Psoas muscle (tissue), 8 donors: ENCODE results near the gene LRRC46. TPM values are rescaled to one million over a fixed set of nuclear protein-coding genes. Genes with fewer than 3 reads are reported as not detected.

ENCODE experiments used
- ATAC-seq, 4 donors: fragments of 200-7000 bp; cut with Tn5 transposase; one replicate each; pipeline ENCODE4 v1.9.1; 2020; ENCODE audit warnings: moderate library complexity in 3 of 4, mild to moderate bottlenecking in 2 of 4
- DNase-seq, 2 donors: peaks; one replicate each; pipeline ENCODE4 v3.0.0-alpha.2; 2020
- H3K27ac ChIP-seq: fragments of 200-600 bp; one replicate; pipeline ENCODE4 v1.8.0; 2022
- H3K27me3 ChIP-seq, 3 donors: fragments of 200-600 bp in 1 of 3; one replicate each; pipeline versions ENCODE4 v1.6.1 to v1.8.0; 2013 to 2022; ENCODE audit warnings: low read length in 2 of 3, mild to moderate bottlenecking in 2 of 3, moderate library complexity in 1 of 3; ENCODE audit not compliant: insufficient read depth in 3 of 3
- H3K36me3 ChIP-seq, 2 donors: fragments of 200-600 bp in 1 of 2; one replicate each; pipeline versions ENCODE4 v1.6.1 to v1.8.0; 2013 to 2022; ENCODE audit warnings: low read depth in 1 of 2, mild to moderate bottlenecking in 1 of 2, moderate library complexity in 1 of 2; ENCODE audit not compliant: insufficient read depth in 1 of 2
- H3K4me1 ChIP-seq: fragments of 200-600 bp; one replicate; pipeline ENCODE4 v1.8.0; 2022
- H3K4me3 ChIP-seq: fragments of 200-600 bp; one replicate; pipeline ENCODE4 v1.8.0; 2022; ENCODE audit warnings: mild to moderate bottlenecking
- H3K9me3 ChIP-seq: fragments of 200-600 bp; one replicate; pipeline ENCODE4 v1.8.0; 2022
- WGBS, 3 donors: extraction: QIAGEN DNeasy Blood & Tissue Kit; methylation state at CpG; one replicate each; pipeline versions ENCODE4 v1.1.6 to v1.1.7; 2013; 5-methylcytosine and 5-hydroxymethylcytosine counted together
- intact Hi-C, 2 donors: fragments of 100-400 bp; cut with DNase I; formaldehyde crosslinking; loops; one replicate each; pipeline versions ENCODE4 v1.11.0 to v1.14.2; 2022
- polyA plus RNA-seq, 3 donors: library from polyadenylated mRNA; stranded (reverse); fragments of 200-250 nt; gene quantifications; one replicate each; pipeline ENCODE4 v1.2.3, GENCODE V29; 2013
- total RNA-seq, 4 donors: library from RNA; stranded (reverse); fragmentation: NEBNext Ultra II Directional in 2 of 4; extraction: Animal tissue kit (Norgen Biotek cat#: 25700) in 2 of 4; gene quantifications; one replicate each; pipeline versions ENCODE4 v1.2.1 to v1.2.4, GENCODE V29; 2021 to 2023
- TF ChIP-seq, protein P1 (sequence below): fragments of 200-600 bp; IDR thresholded peaks from one replicate; pipeline ENCODE4 v1.8.0; 2022; ENCODE audit warnings: antibody characterized with exemption
- donor health status: healthy with polysubstance abuse.
- donor health status: DM: no; HTN: no; CAD: no; lungs with moderate emphysema.
- donor health status: Bipolar disorder and iron deficiency.
- donor health status: healthy.
- donor health status: DM: yes; HTN: yes; CAD: no.
- donor health status: DM: no; HTN: no; CAD: no.
- donor health status: DM: no; HTN: no; CAD: no.
- donor health status: DM: yes; HTN: yes; CAD: no.

Gene LRRC46
- total and polyA plus RNA-seq, 7 donors: 0.08 to 0.54 (median 0.22) TPM; not detected in 2

DNA sequence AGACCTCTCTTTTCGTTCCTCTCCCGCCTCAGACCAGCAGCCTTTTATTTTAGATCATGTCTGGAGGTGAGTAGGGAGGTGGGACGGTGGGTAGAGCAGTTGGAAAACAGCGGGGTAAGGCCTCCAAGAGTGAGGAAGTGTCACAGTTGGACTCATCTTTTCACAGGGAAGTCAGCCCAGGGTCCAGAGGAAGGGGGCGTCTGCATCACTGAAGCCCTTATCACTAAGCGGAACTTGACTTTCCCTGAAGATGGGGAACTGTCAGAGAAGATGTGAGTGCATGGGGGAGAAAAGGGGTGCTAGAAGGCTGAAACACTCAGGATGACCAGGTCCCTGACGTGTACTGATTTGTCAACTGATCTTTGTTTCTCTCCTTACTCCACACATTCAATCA, 461 bp downstream of the LRRC46 start:
- TF ChIP-seq, protein P1, sequence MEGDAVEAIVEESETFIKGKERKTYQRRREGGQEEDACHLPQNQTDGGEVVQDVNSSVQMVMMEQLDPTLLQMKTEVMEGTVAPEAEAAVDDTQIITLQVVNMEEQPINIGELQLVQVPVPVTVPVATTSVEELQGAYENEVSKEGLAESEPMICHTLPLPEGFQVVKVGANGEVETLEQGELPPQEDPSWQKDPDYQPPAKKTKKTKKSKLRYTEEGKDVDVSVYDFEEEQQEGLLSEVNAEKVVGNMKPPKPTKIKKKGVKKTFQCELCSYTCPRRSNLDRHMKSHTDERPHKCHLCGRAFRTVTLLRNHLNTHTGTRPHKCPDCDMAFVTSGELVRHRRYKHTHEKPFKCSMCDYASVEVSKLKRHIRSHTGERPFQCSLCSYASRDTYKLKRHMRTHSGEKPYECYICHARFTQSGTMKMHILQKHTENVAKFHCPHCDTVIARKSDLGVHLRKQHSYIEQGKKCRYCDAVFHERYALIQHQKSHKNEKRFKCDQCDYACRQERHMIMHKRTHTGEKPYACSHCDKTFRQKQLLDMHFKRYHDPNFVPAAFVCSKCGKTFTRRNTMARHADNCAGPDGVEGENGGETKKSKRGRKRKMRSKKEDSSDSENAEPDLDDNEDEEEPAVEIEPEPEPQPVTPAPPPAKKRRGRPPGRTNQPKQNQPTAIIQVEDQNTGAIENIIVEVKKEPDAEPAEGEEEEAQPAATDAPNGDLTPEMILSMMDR: no peak
- Histone ChIP-seq H3K9me3 (no peaks in the 10 kb centered on the region), H3K27me3 (no peaks in the 10 kb centered on the region), H3K27ac (peak overlapping the region; percentile 76), H3K4me1 (peaks cover 23% of the 10 kb centered on the region), H3K36me3 (peaks cover 3 to 36% of the 10 kb centered on the region in 2 donors), H3K4me3 (peak overlapping the region; percentile 93)
- ATAC-seq: peak; percentile 2 to 11 (median 5)
- WGBS, 3 donors: 9 to 12% (median 9%) methylated on average over 7 of the region's 7 CpGs
- peak in 1 of 2 donors; percentile 40 for DNase-seq
- intact Hi-C loops: loop anchor here in 1 of 2 donors (5.0 kb wide), 1 partner anchor 120 kb away; no protein-coding TSS in a partner anchor

DNA sequence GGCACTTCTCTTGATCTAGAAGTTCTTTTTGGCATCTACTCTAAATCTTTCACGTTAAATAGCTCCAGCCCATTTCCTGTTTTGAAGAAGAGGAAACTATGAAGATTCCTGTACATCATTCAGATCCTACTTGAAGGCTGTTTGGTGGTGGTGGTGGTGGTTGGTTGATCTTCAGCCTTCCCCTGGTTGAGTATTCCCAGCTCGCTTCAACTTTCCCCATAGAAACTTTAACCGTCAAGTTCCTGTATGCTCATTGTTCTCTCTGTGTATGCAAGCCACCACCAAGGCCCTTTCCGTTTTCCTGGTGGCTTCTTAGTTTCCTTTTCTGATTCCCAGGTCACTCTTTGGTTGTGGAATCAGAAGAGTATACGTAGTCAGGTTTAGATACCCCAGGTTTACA, 3.3 kb downstream of the LRRC46 start:
- intact Hi-C loops: loop anchor here in 1 of 2 donors (5.0 kb wide), 1 partner anchor 118 kb away; no protein-coding TSS in a partner anchor
- no peaks in the 10 kb centered on the region for H3K27me3 ChIP-seq
- ATAC-seq (no peak), DNase-seq (no peak)
- TF ChIP-seq, protein P1: no peak
- no peak overlapping the region for H3K4me3 ChIP-seq
- WGBS, 3 donors: 55 to 57% (median 56%) methylated on average over 5 of the region's 5 CpGs
- H3K36me3 ChIP-seq: peaks cover 0 to 31% of the 10 kb centered on the region in 2 donors
- no peaks in the 10 kb centered on the region for H3K9me3 ChIP-seq
- H3K27ac ChIP-seq: peak overlapping the region; percentile 30
- peaks cover 21% of the 10 kb centered on the region for H3K4me1 ChIP-seq

DNA sequence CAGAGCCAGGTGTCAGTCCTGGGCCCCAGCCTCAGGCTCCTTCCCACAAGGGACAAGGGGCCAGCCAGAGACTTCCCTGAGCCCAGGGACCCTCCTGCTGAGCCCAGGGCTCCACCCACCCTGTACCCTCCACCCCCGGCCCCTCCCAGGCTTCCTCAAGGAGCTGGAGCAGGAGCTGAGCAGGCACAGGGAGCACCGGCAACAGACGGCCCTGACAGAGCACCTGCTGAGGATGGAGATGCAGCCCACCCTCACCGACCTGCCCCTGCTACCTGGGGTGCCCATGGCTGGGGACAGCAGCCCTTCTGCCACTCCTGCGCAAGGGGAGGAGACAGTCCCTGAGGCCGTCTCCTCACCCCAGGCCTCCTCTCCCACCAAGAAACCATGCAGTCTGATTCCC, 5.1 kb downstream of the LRRC46 start:
- ATAC-seq: no peak
- no peak overlapping the region for H3K27ac ChIP-seq
- peaks cover 19% of the 10 kb centered on the region for H3K4me1 ChIP-seq
- no peak for DNase-seq
- H3K36me3 ChIP-seq: peaks cover 0 to 31% of the 10 kb centered on the region in 2 donors
- intact Hi-C loops: no loop called here
- H3K4me3 ChIP-seq: no peak overlapping the region
- H3K9me3 ChIP-seq: no peaks in the 10 kb centered on the region
- TF ChIP-seq, protein P1: no peak
- H3K27me3 ChIP-seq: no peaks in the 10 kb centered on the region
- 81 to 91% (median 84%) methylated on average over 3 to 6 of the region's 6 CpGs for WGBS, 3 donors

DNA sequence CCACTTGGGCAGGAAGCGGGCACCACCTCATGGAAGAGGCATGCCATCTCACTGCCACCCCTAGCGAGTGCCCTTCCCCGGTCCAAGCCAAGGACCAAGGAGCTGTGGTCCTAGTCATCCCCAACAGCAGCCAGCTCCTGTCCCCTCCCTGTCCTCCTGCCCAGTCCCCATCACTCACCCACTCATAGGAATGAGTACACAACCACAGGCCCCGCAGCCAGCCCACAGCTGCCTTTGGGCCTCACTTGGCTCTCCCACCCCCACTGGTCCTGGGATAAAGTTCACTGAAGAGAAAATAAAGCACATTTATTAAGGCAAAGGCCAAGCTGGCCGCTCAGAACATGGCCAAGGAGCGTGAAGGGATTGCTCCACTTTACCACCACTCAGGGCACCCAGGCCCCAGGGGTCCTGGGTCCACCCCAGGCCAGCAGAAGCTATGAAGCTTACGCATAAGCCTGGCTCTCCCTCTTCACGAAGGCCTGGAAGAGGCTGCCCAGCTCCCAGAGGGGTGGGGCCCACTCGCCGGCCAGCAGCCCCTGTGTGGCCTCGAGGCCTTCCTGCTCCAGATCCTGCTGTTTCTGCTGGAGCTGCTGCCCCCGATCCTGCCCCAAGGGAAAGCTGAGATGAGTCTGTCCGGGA, 6.0 kb downstream of the LRRC46 start:
- ATAC-seq: no peak

More for the DNA sequence above, 6.0 kb downstream of the LRRC46 start:
- Histone ChIP-seq H3K9me3 (no peaks in the 10 kb centered on the region), H3K27ac (no peak overlapping the region), H3K27me3 (no peaks in the 10 kb centered on the region), H3K4me3 (no peak overlapping the region), H3K4me1 (peaks cover 13% of the 10 kb centered on the region), H3K36me3 (peaks cover 0 to 31% of the 10 kb centered on the region in 2 donors)
- DNase-seq: no peak
- intact Hi-C loops: no loop called here
- TF ChIP-seq, protein P1: no peak
- 63 to 66% (median 63%) methylated on average over 12 to 13 of the region's 13 CpGs for WGBS, 3 donors
